Transverse colon (tissue), 4 donors: ENCODE data around the gene GRAP. TPM values are rescaled to one million over a fixed set of nuclear protein-coding genes. Genes with fewer than 3 reads are reported as not detected.

Experiments
- DNase-seq: peaks from one replicate; pipeline ENCODE4 v3.0.0-alpha.2; 2019
- H3K27ac ChIP-seq, 4 donors: fragments of 200-600 bp; sonication (generic); 2 replicates each; pipeline ENCODE4 v1.5.1; 2016 to 2018; ENCODE audit warnings: inconsistent platforms in 4 of 4
- H3K27me3 ChIP-seq: fragments of 200-600 bp; sonication (generic); 2 replicates; pipeline ENCODE4 v1.5.1; 2017; ENCODE audit warnings: inconsistent platforms
- H3K36me3 ChIP-seq, 4 donors: fragments of 200-600 bp; sonication (generic); 2 replicates each; pipeline ENCODE4 v1.5.1; 2017 to 2019; ENCODE audit warnings: inconsistent platforms in 4 of 4
- H3K4me1 ChIP-seq, 4 donors: fragments of 200-600 bp; sonication (generic); 2 replicates each; pipeline ENCODE4 v1.5.1; 2017 to 2020; ENCODE audit warnings: inconsistent platforms in 4 of 4
- H3K4me3 ChIP-seq, 4 donors: fragments of 200-600 bp; sonication (generic); 1 replicate in 1 of 4; 2 replicates in 3 of 4; pipeline versions ENCODE4 v1.5.1 to v1.6.1; 2017 to 2019; ENCODE audit warnings: inconsistent platforms in 4 of 4
- H3K9me3 ChIP-seq, 2 donors: fragments of 200-600 bp; sonication (generic); 2 replicates each; pipeline ENCODE4 v1.5.1; 2017 to 2019; ENCODE audit warnings: inconsistent platforms in 2 of 2
- EP300 ChIP-seq: sonication (generic); formaldehyde crosslinking; IDR thresholded peaks from one replicate; pipeline ENCODE4 v1.6.1; 2017; ENCODE audit warnings: antibody characterized with exemption, low read depth
- POLR2A ChIP-seq: fragments of 450-650 bp; IDR thresholded peaks from one replicate; pipeline ENCODE4 v1.6.1; 2016; ENCODE audit warnings: antibody characterized with exemption, mild to moderate bottlenecking, moderate library complexity
- POLR2AphosphoS5 ChIP-seq, 3 donors: sonication (generic); formaldehyde crosslinking; IDR thresholded peaks; one replicate each; pipeline ENCODE4 v1.6.1; 2016; ENCODE audit warnings: antibody characterized with exemption in 3 of 3
- WGBS, 2 donors: methylation state at CpG; one replicate each; pipeline ENCODE4 v1.1.5; 2018; ENCODE audit warnings: low coverage in 1 of 2; 5-methylcytosine and 5-hydroxymethylcytosine counted together
- in situ Hi-C, 4 donors: fragments of 200-750 bp; cut with MboI; loops; one replicate each; pipeline versions ENCODE4 v1.15.0 to v1.15.1; 2017; ENCODE audit warnings: low sequenced_read_pairs in 3 of 4, low pct_ligation_motif_present in 1 of 4, low pct_unique_long_range_greater_than_20kb in 1 of 4
- intact Hi-C: fragments of 100-400 bp; cut with DNase I; formaldehyde crosslinking; loops from one replicate; pipeline ENCODE4 v1.15.1; 2023; ENCODE audit warnings: low total_unique reads
- total RNA-seq, 4 donors: library from RNA; depleted of rRNA; stranded (reverse); fragments of >200 nt; gene quantifications; one replicate each; pipeline ENCODE4 v1.1.0, GENCODE V29; 2016
- TF ChIP-seq, protein P1 (sequence below), 5 experiments: fragments of 200-600 bp in 3 of 5; fragments of 450-650 bp in 2 of 5; sonication (generic) in 3 of 5; IDR thresholded peaks; 1 replicate in 2 of 5; 2 replicates in 3 of 5; pipeline ENCODE4 v1.5.1; 2016 to 2017; ENCODE audit warnings: antibody characterized with exemption in 5 of 5, inconsistent platforms in 3 of 5, mild to moderate bottlenecking in 2 of 5, moderate library complexity in 1 of 5

Gene GRAP
- total RNA-seq, 4 donors from 2014 or later, result 1.6 to 20.2 (median 5.5) TPM

DNA sequence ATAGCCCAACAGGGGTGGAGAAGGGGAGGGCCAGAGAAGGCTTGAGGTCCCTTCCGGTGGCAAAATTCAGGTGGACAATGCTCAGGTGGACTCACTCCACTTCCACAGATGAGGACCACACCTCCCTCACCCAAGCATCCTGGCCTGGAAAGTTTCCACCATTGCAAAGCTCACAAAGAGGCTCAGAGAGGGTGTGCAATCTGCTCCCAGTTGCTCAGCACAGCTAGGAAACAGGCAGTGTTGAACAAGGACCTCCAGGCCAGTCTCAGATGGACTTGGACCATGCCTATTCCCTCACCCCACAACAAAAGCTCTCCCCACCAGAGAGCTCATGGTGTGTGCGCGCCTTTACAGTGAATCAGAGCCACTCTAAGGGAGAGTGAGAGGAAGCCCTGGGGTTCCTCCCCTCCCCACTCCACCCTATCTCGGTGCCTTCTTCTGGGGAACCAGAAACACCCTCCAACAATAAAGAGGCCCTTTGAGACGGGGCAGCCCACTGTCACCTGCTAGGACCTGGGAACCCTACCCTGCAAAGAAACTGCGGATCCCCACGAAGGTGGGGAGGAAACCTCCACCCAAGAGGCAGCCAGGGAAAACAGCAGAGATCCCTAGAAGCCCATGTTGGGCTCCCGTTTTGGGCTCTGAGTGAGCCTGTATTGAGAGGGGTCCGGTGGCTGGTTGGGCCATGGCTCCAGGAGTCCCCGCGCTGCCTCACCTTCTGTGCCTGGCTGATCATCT is 43.8 kb downstream of the GRAP start:
- peak overlapping the region; percentile 64 to 86 (median 81) for H3K4me3 ChIP-seq
- DNase-seq, result no peak
- no peaks in the 10 kb centered on the region for H3K27me3 ChIP-seq
- 51% methylated on average over 9 of the region's 11 CpGs; no CpG with 5 or more reads in 1 of the 2 donors for WGBS, 2 donors
- intact Hi-C loops (no loop called here), in situ Hi-C loops (no loop called here)
- H3K36me3 ChIP-seq, result no peaks in the 10 kb centered on the region
- H3K27ac ChIP-seq, result peak overlapping the region; percentile 77 to 94 (median 91)
- peaks cover 6 to 47% (median 37%) of the 10 kb centered on the region in 4 donors for H3K4me1 ChIP-seq
- no peaks in the 10 kb centered on the region for H3K9me3 ChIP-seq
- TF ChIP-seq EP300, result no peak

DNA sequence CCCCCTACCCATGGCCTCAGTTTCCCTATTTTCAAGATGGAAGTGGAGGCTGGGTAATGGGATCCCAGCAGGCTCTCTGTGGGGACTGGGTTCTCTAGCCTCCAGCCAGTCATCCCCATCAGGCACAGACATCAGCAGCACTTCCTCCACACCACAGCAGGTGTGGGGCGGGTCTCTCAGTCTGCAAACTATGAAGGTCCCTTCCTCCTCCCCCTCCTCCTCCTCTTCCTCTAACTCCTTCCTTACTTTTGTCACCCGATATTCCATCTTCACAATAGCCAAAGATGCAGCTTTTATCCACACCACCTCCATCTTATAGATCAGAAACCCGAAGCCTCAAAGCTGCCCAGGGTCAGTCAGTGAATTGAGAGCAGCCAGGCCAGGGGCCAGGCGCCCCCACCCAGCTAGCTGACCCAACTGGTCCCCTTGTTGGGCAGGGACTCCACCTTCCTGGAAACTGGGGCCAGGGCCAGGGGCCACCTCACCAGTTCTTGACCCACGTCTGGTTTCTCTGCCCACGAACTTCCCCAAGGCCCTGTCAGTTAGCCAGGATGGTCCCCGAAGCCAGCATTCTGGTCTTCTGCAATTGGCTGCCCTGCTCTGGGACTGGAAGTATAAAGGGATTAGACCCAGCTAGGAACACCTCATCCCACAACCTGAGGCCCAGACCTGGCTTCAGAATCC is 44.7 kb downstream of the GRAP start:
- Histone ChIP-seq H3K36me3 (no peaks in the 10 kb centered on the region), H3K4me1 (peaks cover 6 to 56% (median 38%) of the 10 kb centered on the region in 4 donors), H3K9me3 (no peaks in the 10 kb centered on the region), H3K27ac (peak overlapping the region in 2 of 4 donors; percentile 47 to 89), H3K4me3 (peak overlapping the region in 2 of 4 donors; percentile 64 to 86), H3K27me3 (no peaks in the 10 kb centered on the region)
- in situ Hi-C loops, result no loop called here
- 56 to 71% methylated on average over 2 to 7 of the region's 7 CpGs for WGBS, 2 donors
- intact Hi-C loops, result no loop called here
- no peak for DNase-seq
- TF ChIP-seq, protein P1, sequence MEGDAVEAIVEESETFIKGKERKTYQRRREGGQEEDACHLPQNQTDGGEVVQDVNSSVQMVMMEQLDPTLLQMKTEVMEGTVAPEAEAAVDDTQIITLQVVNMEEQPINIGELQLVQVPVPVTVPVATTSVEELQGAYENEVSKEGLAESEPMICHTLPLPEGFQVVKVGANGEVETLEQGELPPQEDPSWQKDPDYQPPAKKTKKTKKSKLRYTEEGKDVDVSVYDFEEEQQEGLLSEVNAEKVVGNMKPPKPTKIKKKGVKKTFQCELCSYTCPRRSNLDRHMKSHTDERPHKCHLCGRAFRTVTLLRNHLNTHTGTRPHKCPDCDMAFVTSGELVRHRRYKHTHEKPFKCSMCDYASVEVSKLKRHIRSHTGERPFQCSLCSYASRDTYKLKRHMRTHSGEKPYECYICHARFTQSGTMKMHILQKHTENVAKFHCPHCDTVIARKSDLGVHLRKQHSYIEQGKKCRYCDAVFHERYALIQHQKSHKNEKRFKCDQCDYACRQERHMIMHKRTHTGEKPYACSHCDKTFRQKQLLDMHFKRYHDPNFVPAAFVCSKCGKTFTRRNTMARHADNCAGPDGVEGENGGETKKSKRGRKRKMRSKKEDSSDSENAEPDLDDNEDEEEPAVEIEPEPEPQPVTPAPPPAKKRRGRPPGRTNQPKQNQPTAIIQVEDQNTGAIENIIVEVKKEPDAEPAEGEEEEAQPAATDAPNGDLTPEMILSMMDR (IDR thresholded peaks at IDR 0.05), result no peak
- no peak for TF ChIP-seq EP300
- TF ChIP-seq POLR2AphosphoS5 (IDR thresholded peaks at IDR 0.05), result no peak
- TF ChIP-seq POLR2A, result no peak

DNA sequence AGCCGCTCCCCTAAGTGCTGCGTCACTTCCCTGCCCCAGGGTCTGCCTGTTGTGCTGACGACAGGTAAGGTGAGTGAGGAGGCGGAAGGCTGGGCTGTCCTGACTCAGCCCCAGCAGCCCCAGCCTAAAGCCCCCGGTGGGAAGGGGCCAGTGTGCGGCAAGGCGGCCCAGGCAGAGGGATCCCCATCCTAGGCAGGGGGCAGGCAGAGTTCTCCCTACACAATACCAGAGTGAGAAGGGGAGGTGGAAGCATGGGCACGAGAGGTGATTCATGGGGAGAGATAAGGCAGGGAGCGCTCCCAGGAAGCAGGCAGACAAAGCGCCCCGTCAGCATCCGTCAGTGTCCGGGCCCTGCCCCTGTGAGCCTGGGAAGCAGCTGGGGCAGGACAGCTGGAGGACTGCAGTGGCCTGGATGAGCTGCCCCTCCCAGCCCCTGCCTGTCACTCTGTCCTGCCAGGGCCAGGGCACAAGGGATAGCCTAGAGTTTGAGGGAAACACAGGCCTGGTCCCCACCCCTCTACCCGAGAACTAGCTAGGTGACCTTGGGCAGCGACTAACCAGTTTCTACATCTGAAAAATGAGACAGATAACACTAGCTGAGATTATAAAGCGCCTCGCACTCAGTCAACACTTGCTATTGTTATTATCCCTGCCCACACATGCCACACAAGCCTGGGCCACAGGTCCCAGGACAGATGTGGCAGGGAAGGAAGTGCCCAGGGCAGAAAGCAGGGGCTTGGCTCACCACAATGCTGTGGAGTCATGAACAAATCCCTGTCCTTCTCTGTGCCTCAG is 46.0 kb downstream of the GRAP start:
- WGBS, 2 donors, result 75% methylated on average over 17 of the region's 17 CpGs; no CpG with 5 or more reads in 1 of the 2 donors
- in situ Hi-C loops, result no loop called here

DNA sequence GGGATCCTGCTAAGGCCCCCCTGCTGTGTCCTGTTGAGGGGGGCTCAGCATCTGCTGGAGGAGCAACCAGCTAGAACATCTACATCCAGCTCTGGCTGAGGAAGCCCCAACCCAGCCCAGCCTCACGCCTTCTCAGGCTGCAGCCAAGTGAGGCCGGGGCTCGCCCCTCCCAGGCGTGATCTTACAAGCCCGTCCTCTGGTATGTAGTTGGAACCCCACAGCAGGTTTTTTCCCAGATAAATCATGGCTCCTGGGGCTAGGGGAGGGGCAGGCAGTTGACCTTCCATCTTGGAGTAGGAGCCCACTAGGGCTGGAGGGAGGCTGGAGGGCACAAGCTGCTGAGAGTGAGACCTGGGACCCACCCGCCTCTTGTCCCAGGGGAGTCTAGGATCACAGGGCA is 46.8 kb downstream of the GRAP start:
- in situ Hi-C loops (no loop called here), intact Hi-C loops (no loop called here)
- 96% methylated on average over 6 of the region's 6 CpGs; no CpG with 5 or more reads in 1 of the 2 donors for WGBS, 2 donors
- Histone ChIP-seq H3K36me3 (no peaks in the 10 kb centered on the region), H3K4me3 (no peak overlapping the region), H3K9me3 (peaks cover 0 to 7% of the 10 kb centered on the region in 2 donors), H3K27me3 (no peaks in the 10 kb centered on the region), H3K27ac (no peak overlapping the region), H3K4me1 (peaks cover 6 to 55% (median 34%) of the 10 kb centered on the region in 4 donors)
- TF ChIP-seq, protein P1 (IDR thresholded peaks at IDR 0.05), result no peak
- no peak for TF ChIP-seq EP300
- no peak for TF ChIP-seq POLR2AphosphoS5 (IDR thresholded peaks at IDR 0.05)
- no peak for TF ChIP-seq POLR2A
- no peak for DNase-seq

More for the DNA sequence above, 46.0 kb downstream of the GRAP start:
- Histone ChIP-seq H3K27ac (peak overlapping the region; percentile 37 to 89 (median 51)), H3K27me3 (no peaks in the 10 kb centered on the region), H3K9me3 (no peaks in the 10 kb centered on the region), H3K4me3 (no peak overlapping the region), H3K36me3 (no peaks in the 10 kb centered on the region), H3K4me1 (peaks cover 6 to 57% (median 38%) of the 10 kb centered on the region in 4 donors)
- peak; percentile 51 for DNase-seq
- TF ChIP-seq, protein P1 (IDR thresholded peaks at IDR 0.05), result no peak
- TF ChIP-seq POLR2A (peak; percentile 9), EP300 (no peak), POLR2AphosphoS5 (IDR thresholded peaks at IDR 0.05) (no peak)
- intact Hi-C loops, result no loop called here
